ENCODE measurements around the gene BACE2. TPM values are rescaled to one million over a fixed set of nuclear protein-coding genes. Genes with fewer than 3 reads are reported as not detected.

BACE2 gene
- total RNA-seq, 1 donor from 2014 or later: 20.9 TPM

DNA sequence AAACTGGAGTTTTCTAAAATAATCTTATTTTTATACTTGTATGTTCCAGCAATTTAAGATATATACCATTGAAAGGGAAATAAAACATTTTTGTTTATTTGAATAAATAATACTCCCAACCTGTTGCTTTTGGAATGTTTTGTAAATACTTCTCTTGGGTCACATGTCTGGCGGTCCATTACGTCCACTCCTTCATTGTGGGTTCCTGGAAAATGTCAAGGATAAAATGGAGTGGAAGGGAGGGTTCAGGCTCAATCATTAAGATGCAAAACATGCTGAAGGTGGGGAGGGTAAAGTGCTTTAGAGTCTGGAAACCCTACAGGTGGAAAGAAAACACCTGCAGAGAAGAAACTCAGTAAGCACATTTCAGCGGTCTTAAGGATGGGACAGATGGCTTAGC, 114.5 kb downstream of the BACE2 start:
- Histone ChIP-seq H3K4me1 (no peaks in the 10 kb centered on the region), H3K27me3 (no peaks in the 10 kb centered on the region), H3K27ac (no peak overlapping the region), H3K9me3 (no peaks in the 10 kb centered on the region), H3K4me3 (no peak overlapping the region), H3K36me3 (no peaks in the 10 kb centered on the region)
- intact Hi-C loops (cut with DNase I): loop anchor here (5.0 kb wide), 1 partner anchor 170 kb away; no protein-coding TSS in a partner anchor
- TF ChIP-seq, protein P1, sequence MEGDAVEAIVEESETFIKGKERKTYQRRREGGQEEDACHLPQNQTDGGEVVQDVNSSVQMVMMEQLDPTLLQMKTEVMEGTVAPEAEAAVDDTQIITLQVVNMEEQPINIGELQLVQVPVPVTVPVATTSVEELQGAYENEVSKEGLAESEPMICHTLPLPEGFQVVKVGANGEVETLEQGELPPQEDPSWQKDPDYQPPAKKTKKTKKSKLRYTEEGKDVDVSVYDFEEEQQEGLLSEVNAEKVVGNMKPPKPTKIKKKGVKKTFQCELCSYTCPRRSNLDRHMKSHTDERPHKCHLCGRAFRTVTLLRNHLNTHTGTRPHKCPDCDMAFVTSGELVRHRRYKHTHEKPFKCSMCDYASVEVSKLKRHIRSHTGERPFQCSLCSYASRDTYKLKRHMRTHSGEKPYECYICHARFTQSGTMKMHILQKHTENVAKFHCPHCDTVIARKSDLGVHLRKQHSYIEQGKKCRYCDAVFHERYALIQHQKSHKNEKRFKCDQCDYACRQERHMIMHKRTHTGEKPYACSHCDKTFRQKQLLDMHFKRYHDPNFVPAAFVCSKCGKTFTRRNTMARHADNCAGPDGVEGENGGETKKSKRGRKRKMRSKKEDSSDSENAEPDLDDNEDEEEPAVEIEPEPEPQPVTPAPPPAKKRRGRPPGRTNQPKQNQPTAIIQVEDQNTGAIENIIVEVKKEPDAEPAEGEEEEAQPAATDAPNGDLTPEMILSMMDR (IDR thresholded peaks at IDR 0.05): no peak
- ATAC-seq (no peak), DNase-seq (no peak)

DNA sequence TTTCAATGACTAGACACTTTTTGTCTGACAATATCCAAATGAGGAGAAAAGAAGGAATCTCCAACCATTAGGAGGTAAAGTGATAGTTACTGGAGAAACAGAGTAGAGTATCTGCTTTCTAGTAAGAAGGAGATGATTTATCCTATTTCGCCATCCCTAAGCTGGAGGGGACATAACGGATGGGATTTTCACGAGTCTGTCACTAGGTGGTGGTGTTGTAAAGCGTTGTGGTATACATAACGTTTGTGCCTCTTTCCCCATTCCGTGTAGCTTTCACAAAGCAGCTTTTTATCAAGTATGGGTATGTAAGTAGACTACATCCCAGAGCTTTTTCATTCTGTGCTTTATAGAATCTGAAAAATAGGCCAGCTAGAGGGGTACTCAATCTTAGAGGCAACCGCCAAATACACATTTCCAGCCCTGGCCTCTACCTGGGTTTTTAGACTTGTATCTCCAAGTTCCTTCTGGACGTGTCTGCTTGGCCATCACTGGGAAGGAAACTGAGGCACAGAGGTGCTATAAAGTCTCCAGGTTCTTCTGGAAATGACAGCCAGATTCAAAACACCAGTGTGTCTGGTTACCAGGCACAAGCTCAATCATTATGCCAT, 115.4 kb downstream of the BACE2 start:
- H3K27ac ChIP-seq: no peak overlapping the region
- intact Hi-C loops (cut with DNase I): loop anchor here (5.0 kb wide), 1 partner anchor 169 kb away; no protein-coding TSS in a partner anchor
- DNase-seq (no peak), ATAC-seq (peak; percentile 98)
- no peaks in the 10 kb centered on the region for H3K4me1 ChIP-seq
- no peaks in the 10 kb centered on the region for H3K9me3 ChIP-seq
- H3K36me3 ChIP-seq: no peaks in the 10 kb centered on the region
- H3K27me3 ChIP-seq: no peaks in the 10 kb centered on the region
- TF ChIP-seq, protein P1 (IDR thresholded peaks at IDR 0.05): peak; percentile 77
- H3K4me3 ChIP-seq: no peak overlapping the region

DNA sequence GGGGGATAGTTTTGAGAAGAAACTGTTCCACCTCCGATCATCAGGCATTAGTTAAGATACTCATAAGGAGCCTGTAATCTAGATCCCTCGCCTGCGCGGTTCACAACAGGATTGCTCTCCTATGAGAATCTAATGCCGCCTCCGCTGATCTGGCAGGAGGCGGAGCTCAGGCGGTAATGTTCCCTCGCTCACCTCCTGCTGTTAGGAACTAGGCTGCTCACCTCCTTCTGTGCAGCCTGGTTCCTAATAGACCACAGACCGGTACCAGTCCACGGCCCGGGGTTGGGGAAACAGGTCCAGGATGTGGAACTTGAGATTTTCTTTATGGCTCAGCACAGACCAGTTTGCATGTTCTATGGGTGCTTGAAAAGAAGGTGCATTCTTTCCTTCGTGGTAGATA, 121.5 kb downstream of the BACE2 start:
- ATAC-seq: peak; percentile 65
- Histone ChIP-seq H3K4me1 (no peaks in the 10 kb centered on the region), H3K27me3 (peaks cover 31% of the 10 kb centered on the region), H3K4me3 (no peak overlapping the region), H3K36me3 (no peaks in the 10 kb centered on the region), H3K27ac (no peak overlapping the region), H3K9me3 (no peaks in the 10 kb centered on the region)
- TF ChIP-seq, protein P1 (IDR thresholded peaks at IDR 0.05): no peak
- intact Hi-C loops (cut with DNase I): no loop called here
- DNase-seq: no peak

DNA sequence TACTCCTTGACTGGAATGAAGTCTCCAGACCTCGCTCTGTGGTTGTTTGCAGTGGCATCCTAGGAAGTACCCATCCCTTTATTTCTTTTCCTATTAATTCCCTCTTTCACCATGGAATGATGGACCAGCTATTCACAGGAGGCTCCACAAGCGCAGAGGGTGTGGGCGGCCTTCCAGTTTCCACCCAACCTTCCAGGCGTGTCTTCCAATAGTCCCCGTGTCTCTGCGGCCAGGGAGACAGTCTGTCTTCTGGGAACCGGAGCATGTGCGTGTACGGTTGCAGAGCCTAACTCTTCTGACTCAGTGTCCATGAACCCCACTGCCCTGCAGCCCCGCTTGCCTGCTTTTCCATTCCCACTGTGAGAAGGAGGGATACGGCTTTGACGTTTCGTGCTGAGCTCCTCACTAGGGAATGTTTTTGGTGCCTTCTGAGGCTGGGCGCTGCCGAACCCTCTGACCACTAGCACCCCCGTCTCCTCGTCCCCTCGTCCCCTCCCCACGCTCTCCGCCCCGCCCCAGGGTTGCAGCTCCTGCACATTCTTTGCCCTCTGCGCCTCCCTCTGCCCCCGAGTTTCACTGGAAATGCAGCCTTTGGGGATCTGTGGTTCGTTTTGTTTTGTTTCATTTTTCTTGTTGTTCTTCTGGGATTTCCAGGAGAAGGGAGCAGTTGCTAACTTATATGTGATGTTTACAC, 122.3 kb downstream of the BACE2 start:
- peaks cover 35% of the 10 kb centered on the region for H3K27me3 ChIP-seq
- H3K4me3 ChIP-seq: no peak overlapping the region
- DNase-seq (no peak), ATAC-seq (no peak)
- intact Hi-C loops (cut with DNase I): no loop called here
- no peak overlapping the region for H3K27ac ChIP-seq
- no peaks in the 10 kb centered on the region for H3K9me3 ChIP-seq
- H3K36me3 ChIP-seq: no peaks in the 10 kb centered on the region
- TF ChIP-seq, protein P1 (IDR thresholded peaks at IDR 0.05): no peak
- no peaks in the 10 kb centered on the region for H3K4me1 ChIP-seq

DNA sequence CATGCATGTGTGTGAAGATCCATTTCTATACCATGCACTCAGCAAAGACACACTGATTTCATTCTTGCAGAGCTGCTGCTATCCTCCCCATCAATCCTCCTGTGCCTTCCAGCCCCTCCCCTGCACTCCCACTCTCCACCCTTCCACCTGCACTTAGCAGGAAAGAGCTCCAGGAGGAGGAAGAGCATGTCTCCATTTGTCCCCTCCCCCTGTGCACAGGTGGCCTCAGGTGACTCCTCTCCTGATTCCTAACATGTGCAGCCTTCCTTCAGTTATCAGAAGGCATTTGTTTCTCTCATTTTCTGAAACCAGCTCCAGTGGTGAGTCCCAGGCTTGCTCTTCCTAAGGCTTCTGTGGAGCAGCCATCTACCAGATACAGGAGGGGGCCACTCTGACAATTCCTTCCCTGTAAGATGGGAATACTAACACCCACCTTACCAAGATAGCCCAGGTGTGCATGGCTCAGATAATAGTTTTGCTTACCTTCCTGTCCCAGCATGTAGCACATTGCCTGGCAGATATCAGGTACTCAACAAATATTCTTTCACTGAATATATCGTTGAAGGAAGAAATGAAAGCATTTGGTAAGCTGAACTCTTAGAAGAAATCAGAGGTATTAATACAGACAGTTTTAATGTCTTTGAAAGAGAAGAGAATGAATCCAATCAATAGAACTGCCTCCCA, 126.7 kb downstream of the BACE2 start:
- no peak for ATAC-seq
- Histone ChIP-seq H3K4me3 (no peak overlapping the region), H3K27me3 (peaks cover 38% of the 10 kb centered on the region), H3K27ac (no peak overlapping the region), H3K9me3 (no peaks in the 10 kb centered on the region), H3K4me1 (no peaks in the 10 kb centered on the region), H3K36me3 (no peaks in the 10 kb centered on the region)
- DNase-seq: no peak
- intact Hi-C loops (cut with DNase I): no loop called here
- TF ChIP-seq, protein P1 (IDR thresholded peaks at IDR 0.05): no peak
